Measurements from ENCODE around the gene GFER.
"Not testable (repeated sequence)": the region's sequence is repeated elsewhere in the genome, so short reads cannot be mapped to it uniquely, and the experiment has no call there.

The GFER gene

DNA sequence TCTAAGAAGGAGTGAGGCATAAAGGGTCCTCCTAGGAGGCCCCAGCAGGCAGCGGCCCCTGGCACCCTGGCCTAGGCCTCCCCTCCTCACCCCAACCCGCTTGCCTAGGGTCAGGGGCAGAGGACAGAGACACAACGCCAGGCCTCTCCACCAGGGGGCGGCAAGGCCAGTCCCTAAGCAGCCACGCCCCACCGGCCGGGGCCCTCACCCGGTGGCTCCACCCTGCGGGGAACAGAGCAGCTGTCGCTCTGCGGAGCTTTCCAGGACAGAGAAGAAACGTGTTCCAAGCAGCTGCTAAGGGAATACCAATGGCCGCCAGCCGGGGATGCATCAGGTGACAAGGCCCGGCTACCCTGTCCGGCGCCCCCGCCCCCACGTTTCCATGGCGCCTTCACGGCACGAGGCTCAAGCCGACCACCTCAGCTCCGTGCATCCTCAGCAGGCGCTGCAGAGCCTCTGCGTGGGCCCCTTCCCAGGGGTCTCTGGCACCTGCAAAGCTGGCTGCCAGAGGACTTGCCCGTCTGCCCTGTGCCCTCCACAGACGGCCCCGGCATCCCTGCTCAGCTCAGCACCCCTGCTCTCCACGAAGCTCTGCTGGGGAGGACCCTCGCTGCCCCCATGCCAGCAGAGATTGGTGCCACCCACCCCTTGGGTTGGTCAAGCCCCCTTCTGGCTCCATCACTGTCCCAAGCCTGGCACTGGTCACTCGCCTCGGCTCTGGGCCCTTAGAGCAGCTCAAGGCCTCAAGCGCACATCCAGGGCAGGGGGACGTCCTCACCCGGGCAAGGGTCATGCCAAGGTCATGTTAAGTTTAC is 20.0 kb downstream of the GFER start:
- peak; percentile 75 for ATAC-seq (replicated peaks; ENCODE audit: extremely low read depth, poor library complexity, severe bottlenecking)
- no peak overlapping the region for H3K4me3 Mint-ChIP-seq
- peaks cover 18% of the 10 kb centered on the region for H3K36me3 Mint-ChIP-seq (ENCODE audit: insufficient read depth)
- H3K4me1 Mint-ChIP-seq = peaks cover 42% of the 10 kb centered on the region
- H3K27ac Mint-ChIP-seq (ENCODE audit: low read depth) = no peak overlapping the region
- DNase-seq (ENCODE audit: low spot score in 2 of 2) = peak; percentile 73 to 77
- no peaks in the 10 kb centered on the region for H3K27me3 Mint-ChIP-seq
- no peaks in the 10 kb centered on the region for H3K9me3 Mint-ChIP-seq

GRCh38 chr16:2004795-2005517 is 21.0 kb downstream of the GFER start:
- no peak for ATAC-seq (replicated peaks; ENCODE audit: extremely low read depth, poor library complexity, severe bottlenecking)
- peaks cover 16% of the 10 kb centered on the region for H3K36me3 Mint-ChIP-seq (ENCODE audit: insufficient read depth)
- no peaks in the 10 kb centered on the region for H3K9me3 Mint-ChIP-seq
- peaks cover 43% of the 10 kb centered on the region for H3K4me1 Mint-ChIP-seq
- no peak overlapping the region for H3K27ac Mint-ChIP-seq (ENCODE audit: low read depth)
- no peaks in the 10 kb centered on the region for H3K27me3 Mint-ChIP-seq
- H3K4me3 Mint-ChIP-seq = peak overlapping the region; percentile 23
- DNase-seq (ENCODE audit: low spot score in 2 of 2) = no peak

GRCh38 chr16:2005646-2006045 is 21.7 kb downstream of the GFER start:
- Mint-ChIP-seq H3K27me3 (no peaks in the 10 kb centered on the region), H3K36me3 (ENCODE audit: insufficient read depth) (peaks cover 18% of the 10 kb centered on the region), H3K4me1 (peaks cover 48% of the 10 kb centered on the region), H3K4me3 (peak overlapping the region; percentile 4), H3K9me3 (no peaks in the 10 kb centered on the region), H3K27ac (ENCODE audit: low read depth) (peak overlapping the region; percentile 58)
- ATAC-seq (replicated peaks; ENCODE audit: extremely low read depth, poor library complexity, severe bottlenecking) (no peak), DNase-seq (ENCODE audit: low spot score in 2 of 2) (no peak)

DNA sequence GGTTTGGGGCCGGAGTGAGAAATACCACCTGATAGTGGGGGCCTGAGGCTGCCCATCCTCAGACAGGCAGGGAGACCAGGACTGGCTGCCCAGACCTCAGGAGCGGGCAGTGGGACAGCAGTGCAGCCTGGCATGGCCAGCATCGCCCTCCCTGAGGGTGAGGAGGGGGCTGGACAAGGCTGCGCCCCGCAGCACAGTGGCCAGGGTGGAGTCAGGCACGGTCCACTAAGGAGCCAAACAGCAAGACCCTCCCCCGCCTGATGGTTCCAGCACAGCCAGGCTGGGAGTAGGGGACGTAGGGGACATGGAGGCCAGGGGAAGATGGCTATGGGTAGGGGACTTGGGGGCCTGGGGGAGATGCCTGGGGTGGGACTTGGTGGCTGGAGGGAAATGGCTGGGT is 22.3 kb downstream of the GFER start:
- ATAC-seq (replicated peaks; ENCODE audit: extremely low read depth, poor library complexity, severe bottlenecking) (no peak), DNase-seq (ENCODE audit: low spot score in 2 of 2) (no peak)
- no peaks in the 10 kb centered on the region for H3K9me3 Mint-ChIP-seq
- H3K27me3 Mint-ChIP-seq = no peaks in the 10 kb centered on the region
- peaks cover 14% of the 10 kb centered on the region for H3K36me3 Mint-ChIP-seq (ENCODE audit: insufficient read depth)
- H3K4me3 Mint-ChIP-seq = peak overlapping the region; percentile 83
- peak overlapping the region; percentile 58 for H3K27ac Mint-ChIP-seq (ENCODE audit: low read depth)
- H3K4me1 Mint-ChIP-seq = peaks cover 48% of the 10 kb centered on the region

GRCh38 chr16:2007081-2007836 is 23.3 kb downstream of the GFER start:
- Mint-ChIP-seq H3K4me3 (peak overlapping the region; percentile 83), H3K27ac (ENCODE audit: low read depth) (peak overlapping the region; percentile 81), H3K9me3 (no peaks in the 10 kb centered on the region), H3K27me3 (no peaks in the 10 kb centered on the region), H3K36me3 (ENCODE audit: insufficient read depth) (peaks cover 10% of the 10 kb centered on the region), H3K4me1 (peaks cover 48% of the 10 kb centered on the region)
- ATAC-seq (replicated peaks; ENCODE audit: extremely low read depth, poor library complexity, severe bottlenecking) = no peak
- no peak for DNase-seq (ENCODE audit: low spot score in 2 of 2)

DNA sequence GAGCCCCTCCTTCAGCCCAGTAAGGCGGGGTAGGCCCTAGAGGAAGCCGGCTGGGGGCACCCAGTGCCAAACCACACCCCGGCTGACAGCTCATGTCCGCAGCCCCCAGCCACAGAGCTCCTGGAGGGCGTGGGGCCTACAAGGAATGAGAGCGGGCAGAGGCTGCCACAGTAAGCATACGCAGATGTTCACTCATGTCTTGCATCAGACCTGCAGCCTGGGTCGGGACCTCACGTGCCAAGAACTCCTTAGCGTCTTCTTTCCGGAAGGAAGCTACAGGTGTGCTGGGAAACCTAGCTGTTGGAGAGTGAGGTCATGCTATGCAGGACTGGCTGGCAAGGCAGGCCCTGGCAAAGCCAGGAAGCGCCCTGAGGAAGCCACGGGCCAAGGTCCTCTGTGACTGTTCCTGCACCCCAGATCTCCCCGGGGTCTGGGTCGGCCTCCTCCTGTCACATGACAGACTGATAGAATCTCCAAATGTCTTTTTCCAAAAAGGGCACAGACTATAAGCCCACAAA is 24.1 kb downstream of the GFER start:
- Mint-ChIP-seq H3K9me3 (no peaks in the 10 kb centered on the region), H3K27me3 (no peaks in the 10 kb centered on the region), H3K27ac (ENCODE audit: low read depth) (peak overlapping the region; percentile 81), H3K4me1 (peaks cover 48% of the 10 kb centered on the region), H3K36me3 (ENCODE audit: insufficient read depth) (peaks cover 8% of the 10 kb centered on the region), H3K4me3 (peak overlapping the region; percentile 83)
- ATAC-seq (replicated peaks; ENCODE audit: extremely low read depth, poor library complexity, severe bottlenecking) (no peak), DNase-seq (ENCODE audit: low spot score in 2 of 2) (no peak)

GRCh38 chr16:2008631-2009163 is 24.7 kb downstream of the GFER start:
- Mint-ChIP-seq H3K36me3 (ENCODE audit: insufficient read depth) (peaks cover 8% of the 10 kb centered on the region), H3K27ac (ENCODE audit: low read depth) (peak overlapping the region; percentile 81), H3K4me3 (peak overlapping the region; percentile 83), H3K9me3 (no peaks in the 10 kb centered on the region), H3K4me1 (peaks cover 48% of the 10 kb centered on the region), H3K27me3 (no peaks in the 10 kb centered on the region)
- DNase-seq (ENCODE audit: low spot score in 2 of 2) (no peak), ATAC-seq (replicated peaks; ENCODE audit: extremely low read depth, poor library complexity, severe bottlenecking) (no peak)

GRCh38 chr16:2009164-2009711 is 25.2 kb downstream of the GFER start:
- no peaks in the 10 kb centered on the region for H3K27me3 Mint-ChIP-seq
- DNase-seq (ENCODE audit: low spot score in 2 of 2) (no peak), ATAC-seq (replicated peaks; ENCODE audit: extremely low read depth, poor library complexity, severe bottlenecking) (peak; percentile 55)
- no peaks in the 10 kb centered on the region for H3K9me3 Mint-ChIP-seq
- peaks cover 48% of the 10 kb centered on the region for H3K4me1 Mint-ChIP-seq
- H3K27ac Mint-ChIP-seq (ENCODE audit: low read depth) = peak overlapping the region; percentile 81
- peak overlapping the region; percentile 83 for H3K4me3 Mint-ChIP-seq
- peaks cover 7% of the 10 kb centered on the region for H3K36me3 Mint-ChIP-seq (ENCODE audit: insufficient read depth)

GRCh38 chr16:2009791-2010510 is 26.0 kb downstream of the GFER start, which contains the start of gene ZNF598:
Gene ZNF598, minus strand, starts transcription at chr16:2009821.
- peak within 1 kb of the TSS; percentile 83 for H3K4me3 Mint-ChIP-seq
- DNase-seq (ENCODE audit: low spot score in 2 of 2) (peak; percentile 56 to 59), ATAC-seq (replicated peaks; ENCODE audit: extremely low read depth, poor library complexity, severe bottlenecking) (peak; percentile 93)
- no peaks in the 10 kb centered on the region for H3K27me3 Mint-ChIP-seq
- peak within 1 kb of the TSS; percentile 93 for H3K27ac Mint-ChIP-seq (ENCODE audit: low read depth)
- peaks cover 44% of the 10 kb centered on the region for H3K4me1 Mint-ChIP-seq
- peaks cover 7% of the 10 kb centered on the region for H3K36me3 Mint-ChIP-seq (ENCODE audit: insufficient read depth)
- H3K9me3 Mint-ChIP-seq = no peaks in the 10 kb centered on the region

- H3K4me1 Mint-ChIP-seq = peaks cover 28% of the 10 kb centered on the region
- not testable (repeated sequence) for ATAC-seq (replicated peaks; ENCODE audit: extremely low read depth, poor library complexity, severe bottlenecking); H3K4me3 Mint-ChIP-seq
These were observed 27.7 kb downstream of the GFER start for GRCh38 chr16:2011726-2012125.

DNA sequence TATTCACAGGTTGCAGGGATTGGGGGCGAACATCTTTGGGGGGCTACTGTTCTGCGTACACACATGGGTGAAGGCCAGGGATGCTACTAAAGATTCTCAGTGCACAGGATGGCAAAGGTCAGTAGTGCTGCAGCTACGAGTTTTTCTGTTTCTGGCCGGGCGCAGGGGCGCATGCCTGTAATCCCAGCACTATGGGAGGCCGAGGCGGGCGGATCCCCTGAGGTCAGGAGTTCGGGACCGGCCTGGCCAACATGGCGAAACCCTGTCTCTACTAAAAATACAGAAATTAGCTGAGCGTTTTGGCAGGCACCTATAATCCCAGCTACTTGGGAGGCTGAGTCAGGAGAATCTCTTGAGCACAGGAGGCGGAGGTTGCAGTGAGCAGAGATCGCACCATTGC is 29.5 kb downstream of the GFER start:
- H3K36me3 Mint-ChIP-seq (ENCODE audit: insufficient read depth) = peaks cover 3% of the 10 kb centered on the region
- ATAC-seq (replicated peaks; ENCODE audit: extremely low read depth, poor library complexity, severe bottlenecking) (no peak), DNase-seq (ENCODE audit: low spot score in 2 of 2) (no peak)
- H3K4me1 Mint-ChIP-seq = peaks cover 10% of the 10 kb centered on the region
- no peaks in the 10 kb centered on the region for H3K9me3 Mint-ChIP-seq
- no peak overlapping the region for H3K27ac Mint-ChIP-seq (ENCODE audit: low read depth)
- H3K4me3 Mint-ChIP-seq = no peak overlapping the region
- H3K27me3 Mint-ChIP-seq = peaks cover 3% of the 10 kb centered on the region

More at GRCh38 chr16:2011726-2012125, 27.7 kb downstream of the GFER start:
- H3K9me3 Mint-ChIP-seq; H3K27me3 Mint-ChIP-seq; DNase-seq (ENCODE audit: low spot score in 2 of 2); H3K27ac Mint-ChIP-seq (ENCODE audit: low read depth); H3K36me3 Mint-ChIP-seq (ENCODE audit: insufficient read depth): not testable (repeated sequence)

Measured in central memory CD8-positive, alpha-beta T cell (primary cell).